Loucy (cell line): ENCODE measurements around the gene TMEM51.

Experiments used
- H2AFZ ChIP-seq: fragments of 200-600 bp; sonication (generic); 2 replicates; pipeline ENCODE4 v1.6.0; 2016; ENCODE audit warnings: antibody characterized with exemption, mild to moderate bottlenecking, low read length, moderate library complexity
- H3F3A ChIP-seq: fragments of 200-600 bp; 2 replicates; pipeline ENCODE4 v1.6.0; 2016; ENCODE audit warnings: antibody characterized with exemption, low read depth, mild to moderate bottlenecking
- H3K27me3 ChIP-seq: fragments of 200-600 bp; sonication (generic); 2 replicates; pipeline ENCODE4 v1.6.1; 2014; ENCODE audit warnings: low read length, mild to moderate bottlenecking; ENCODE audit not compliant: insufficient read depth, poor library complexity, severe bottlenecking
- H3K36me3 ChIP-seq: fragments of 200-600 bp; sonication (generic); 2 replicates; pipeline ENCODE4 v1.6.1; 2016; ENCODE audit warnings: low read length; ENCODE audit not compliant: insufficient read depth
- H3K4me1 ChIP-seq: fragments of 200-600 bp; sonication (generic); 2 replicates; pipeline ENCODE4 v1.5.1; 2014; ENCODE audit warnings: low read length, mild to moderate bottlenecking; ENCODE audit not compliant: insufficient read depth, poor library complexity, severe bottlenecking
- H3K4me2 ChIP-seq: fragments of 200-600 bp; sonication (generic); 2 replicates; pipeline ENCODE4 v1.6.0; 2014; ENCODE audit warnings: antibody characterized with exemption, low read length, low read depth, mild to moderate bottlenecking; ENCODE audit not compliant: poor library complexity, severe bottlenecking
- H3K4me3 ChIP-seq: fragments of 200-600 bp; sonication (generic); 2 replicates; pipeline ENCODE4 v1.5.1; 2014; ENCODE audit warnings: low read length, mild to moderate bottlenecking, mixed read lengths; ENCODE audit not compliant: poor library complexity, severe bottlenecking
- H3K79me2 ChIP-seq: fragments of 200-600 bp; sonication (generic); 2 replicates; pipeline ENCODE4 v1.6.1; 2014; ENCODE audit warnings: low read length; ENCODE audit not compliant: insufficient read depth
- H3K9ac ChIP-seq: fragments of 200-600 bp; sonication (generic); 2 replicates; pipeline ENCODE4 v1.6.0; 2014; ENCODE audit warnings: mild to moderate bottlenecking, low read depth, low read length, moderate library complexity; ENCODE audit not compliant: poor library complexity, severe bottlenecking
- H3K9me2 ChIP-seq: fragments of 200-600 bp; sonication (generic); replicated peaks from 2 replicates; pipeline ENCODE4 v1.6.1; 2016; ENCODE audit warnings: low read depth, low read length, mixed read lengths
- H3K9me3 ChIP-seq: fragments of 200-600 bp; sonication (generic); 2 replicates; pipeline ENCODE4 v1.6.1; 2014; ENCODE audit warnings: mild to moderate bottlenecking, antibody characterized with exemption, low read length, low read depth; ENCODE audit not compliant: insufficient read depth
- H4K20me1 ChIP-seq: fragments of 200-600 bp; sonication (generic); 2 replicates; pipeline ENCODE4 v1.6.0; 2014; ENCODE audit warnings: antibody characterized with exemption, low read length, mild to moderate bottlenecking; ENCODE audit not compliant: insufficient read depth, poor library complexity, severe bottlenecking
- EZH2phosphoT487 ChIP-seq: fragments of 200-600 bp; IDR thresholded peaks from 2 replicates; pipeline ENCODE4 v1.6.1; 2018; ENCODE audit warnings: antibody characterized with exemption, mild to moderate bottlenecking, moderate library complexity, borderline replicate concordance
- TF ChIP-seq, protein P1 (sequence below): fragments of 200-600 bp; sonication (generic); conservative IDR thresholded peaks from 2 replicates; pipeline ENCODE4 v1.5.1; 2014; ENCODE audit warnings: mild to moderate bottlenecking, antibody characterized with exemption, low read length

TMEM51 gene

DNA sequence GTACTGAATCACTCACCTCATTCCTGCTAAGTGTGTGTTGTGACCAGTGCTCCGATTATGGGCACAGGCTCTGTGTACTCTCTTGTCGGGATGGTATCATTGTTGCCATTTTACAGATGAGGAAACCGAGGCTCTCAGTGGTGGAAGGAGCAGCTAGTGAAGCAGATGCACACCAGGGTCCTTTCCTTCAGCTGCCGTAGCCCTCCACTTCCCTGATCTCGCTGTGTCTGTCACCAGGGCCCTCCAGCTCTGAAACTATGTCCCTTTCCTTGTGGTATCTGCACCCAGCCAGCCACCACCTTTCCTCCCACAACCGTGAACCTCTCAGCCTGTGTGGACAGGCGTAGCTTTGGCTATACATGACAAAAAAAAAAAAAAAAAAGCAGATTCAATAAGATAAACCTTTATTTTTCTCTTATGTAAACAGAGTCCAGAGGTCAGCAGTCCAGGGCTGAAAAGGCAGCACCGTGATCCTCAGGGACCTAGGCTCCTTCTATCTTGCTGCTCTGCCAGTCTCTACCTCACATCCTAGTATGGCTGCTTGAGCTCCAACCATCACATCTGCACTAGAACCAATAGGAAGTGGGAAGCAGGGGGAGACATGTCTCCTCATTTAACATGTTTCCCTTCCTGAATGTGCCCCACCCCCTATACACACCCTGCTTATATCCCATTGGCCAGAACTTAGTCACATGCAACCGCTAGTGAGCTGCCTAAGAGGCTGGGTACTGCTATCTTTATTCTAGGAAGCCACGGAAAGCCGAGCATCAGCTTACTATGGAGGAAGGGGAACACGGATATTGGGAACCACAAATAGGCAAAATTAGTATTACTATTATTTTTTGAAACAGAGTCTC is 44.3 kb downstream of the TMEM51 start:
- no peaks in the 10 kb centered on the region for H3K9me2 ChIP-seq
- no peaks in the 10 kb centered on the region for H3F3A ChIP-seq
- no peaks in the 10 kb centered on the region for H3K9me3 ChIP-seq
- H3K36me3 ChIP-seq, result no peaks in the 10 kb centered on the region
- H4K20me1 ChIP-seq, result no peaks in the 10 kb centered on the region
- H2AFZ ChIP-seq, result no peak overlapping the region
- H3K4me2 ChIP-seq, result no peak overlapping the region
- no peaks in the 10 kb centered on the region for H3K27me3 ChIP-seq
- no peaks in the 10 kb centered on the region for H3K4me1 ChIP-seq
- H3K79me2 ChIP-seq, result no peaks in the 10 kb centered on the region
- TF ChIP-seq, protein P1, sequence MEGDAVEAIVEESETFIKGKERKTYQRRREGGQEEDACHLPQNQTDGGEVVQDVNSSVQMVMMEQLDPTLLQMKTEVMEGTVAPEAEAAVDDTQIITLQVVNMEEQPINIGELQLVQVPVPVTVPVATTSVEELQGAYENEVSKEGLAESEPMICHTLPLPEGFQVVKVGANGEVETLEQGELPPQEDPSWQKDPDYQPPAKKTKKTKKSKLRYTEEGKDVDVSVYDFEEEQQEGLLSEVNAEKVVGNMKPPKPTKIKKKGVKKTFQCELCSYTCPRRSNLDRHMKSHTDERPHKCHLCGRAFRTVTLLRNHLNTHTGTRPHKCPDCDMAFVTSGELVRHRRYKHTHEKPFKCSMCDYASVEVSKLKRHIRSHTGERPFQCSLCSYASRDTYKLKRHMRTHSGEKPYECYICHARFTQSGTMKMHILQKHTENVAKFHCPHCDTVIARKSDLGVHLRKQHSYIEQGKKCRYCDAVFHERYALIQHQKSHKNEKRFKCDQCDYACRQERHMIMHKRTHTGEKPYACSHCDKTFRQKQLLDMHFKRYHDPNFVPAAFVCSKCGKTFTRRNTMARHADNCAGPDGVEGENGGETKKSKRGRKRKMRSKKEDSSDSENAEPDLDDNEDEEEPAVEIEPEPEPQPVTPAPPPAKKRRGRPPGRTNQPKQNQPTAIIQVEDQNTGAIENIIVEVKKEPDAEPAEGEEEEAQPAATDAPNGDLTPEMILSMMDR, result no peak
- TF ChIP-seq EZH2phosphoT487, result no peak
- no peak overlapping the region for H3K9ac ChIP-seq
- no peak overlapping the region for H3K4me3 ChIP-seq

DNA sequence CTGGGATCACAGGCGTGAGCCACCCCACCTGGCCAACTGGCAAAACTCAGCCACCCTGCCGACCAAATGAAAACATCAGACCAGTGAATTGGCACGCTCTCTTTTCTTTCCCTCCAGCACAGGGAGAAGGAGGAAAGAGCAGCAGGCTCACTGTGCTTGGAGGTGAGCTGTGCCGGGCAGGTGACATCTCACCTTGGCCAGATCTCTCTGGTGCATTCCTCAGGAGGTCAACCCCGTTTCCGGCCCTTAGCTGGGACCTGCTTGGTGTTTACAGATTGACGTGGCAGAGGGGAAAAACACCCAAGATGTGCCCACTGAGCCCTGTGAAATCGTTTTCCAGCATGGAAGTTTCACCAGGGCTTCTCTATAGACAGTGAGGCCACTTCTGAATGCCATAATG is 45.1 kb downstream of the TMEM51 start:
- TF ChIP-seq, protein P1, result no peak
- no peak for TF ChIP-seq EZH2phosphoT487
- H3K9ac ChIP-seq, result no peak overlapping the region
- H3F3A ChIP-seq, result no peaks in the 10 kb centered on the region
- no peaks in the 10 kb centered on the region for H3K27me3 ChIP-seq
- no peaks in the 10 kb centered on the region for H3K9me2 ChIP-seq
- H2AFZ ChIP-seq, result no peak overlapping the region
- no peaks in the 10 kb centered on the region for H3K36me3 ChIP-seq
- H3K4me3 ChIP-seq, result no peak overlapping the region
- H4K20me1 ChIP-seq, result no peaks in the 10 kb centered on the region
- H3K9me3 ChIP-seq, result no peaks in the 10 kb centered on the region
- H3K79me2 ChIP-seq, result no peaks in the 10 kb centered on the region
- no peaks in the 10 kb centered on the region for H3K4me1 ChIP-seq
- H3K4me2 ChIP-seq, result no peak overlapping the region

DNA sequence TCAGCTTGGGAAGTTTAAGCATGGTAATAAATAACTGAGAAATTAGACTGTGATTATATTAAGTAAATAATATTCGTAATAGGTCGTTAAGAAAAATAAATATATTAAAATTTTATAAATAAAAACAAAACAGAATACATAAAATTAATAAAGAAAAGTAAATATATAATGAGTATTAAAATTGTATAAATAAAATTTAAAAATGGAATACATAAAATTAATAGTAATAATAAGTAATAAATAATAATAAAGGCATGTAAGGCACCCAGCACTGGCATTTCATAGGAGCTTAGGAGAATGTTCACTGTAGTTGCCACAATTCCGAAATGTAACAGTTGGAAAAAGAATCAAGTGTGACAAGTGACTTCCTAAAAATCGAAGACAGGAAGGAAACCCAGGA is 47.7 kb downstream of the TMEM51 start:
- Histone ChIP-seq H3K4me1 (no peaks in the 10 kb centered on the region), H3K79me2 (no peaks in the 10 kb centered on the region), H3K9me3 (no peaks in the 10 kb centered on the region), H3K9me2 (no peaks in the 10 kb centered on the region), H3K27me3 (no peaks in the 10 kb centered on the region), H3K9ac (no peak overlapping the region), H3K4me3 (no peak overlapping the region), H3K36me3 (no peaks in the 10 kb centered on the region), H3K4me2 (no peak overlapping the region), H3F3A (no peaks in the 10 kb centered on the region), H4K20me1 (no peaks in the 10 kb centered on the region), H2AFZ (no peak overlapping the region)
- TF ChIP-seq, protein P1, result no peak
- no peak for TF ChIP-seq EZH2phosphoT487
